Measurements from ENCODE around the gene KCNAB1. TPM values are rescaled to one million over a fixed set of nuclear protein-coding genes. Genes with fewer than 3 reads are reported as not detected.

Gene KCNAB1
- total RNA-seq, 1 experiment from 2014 or later: not detected

- TF ChIP-seq EZH2phosphoT487 (IDR thresholded peaks at IDR 0.05; ENCODE audit: borderline replicate concordance) (no peak), EGR1 (IDR thresholded peaks at IDR 0.05; ENCODE audit: low read depth) (no peak)
Observed at GRCh38 chr3:156479604-156480003, 359.2 kb downstream of the KCNAB1 start (continued).

DNA sequence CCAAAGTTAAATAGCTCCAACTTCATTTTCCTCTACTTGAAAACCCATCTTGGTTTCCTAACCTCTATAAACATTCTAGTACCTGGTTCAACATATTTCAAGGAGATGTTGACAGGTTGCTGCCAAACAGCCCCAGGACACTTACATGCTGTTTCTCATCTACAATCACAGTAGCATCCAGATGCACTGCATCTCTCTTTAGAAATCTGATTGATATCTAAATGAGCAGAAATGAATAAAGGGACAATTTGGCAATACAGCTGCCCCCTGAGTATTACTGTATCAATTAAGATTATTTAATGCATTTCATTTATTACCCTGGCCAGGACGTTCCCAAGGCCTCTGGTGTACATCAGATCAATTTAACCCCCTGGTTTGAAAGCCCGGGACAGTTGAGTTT lies 360.6 kb downstream of the KCNAB1 start:
- Histone ChIP-seq H3K9me2 (ENCODE audit: insufficient read depth) (no peaks in the 10 kb centered on the region), H3K36me3 (ENCODE audit: control insufficient read depth in 1 of 2, insufficient read depth in 2 of 2, low read length in 2 of 2) (no peaks in the 10 kb centered on the region), H3K27ac (ENCODE audit: low read depth, low read length) (no peak overlapping the region), H3K9me3 (ENCODE audit: control insufficient read depth in 1 of 2, insufficient read depth in 1 of 2, low read depth in 1 of 2, low read length in 2 of 2) (no peaks in the 10 kb centered on the region), H2AFZ (ENCODE audit: low read depth, low read length, poor library complexity, severe bottlenecking) (no peak overlapping the region), H3K4me1 (ENCODE audit: control insufficient read depth in 1 of 2, insufficient read depth in 2 of 2, low read length in 2 of 2) (peaks cover 3 to 23% of the 10 kb centered on the region in 2 experiments; a peak in 2 of 4 replicates), H3K4me2 (ENCODE audit: low read length) (no peak overlapping the region), H3K27me3 (ENCODE audit: insufficient read depth, low read length) (no peaks in the 10 kb centered on the region), H3K79me2 (ENCODE audit: insufficient read depth, low read length) (no peaks in the 10 kb centered on the region), H4K20me1 (ENCODE audit: insufficient read depth) (no peaks in the 10 kb centered on the region), H3K4me3 (replicated peaks in 1 of 2; ENCODE audit: low read depth in 1 of 2, low read length in 2 of 2) (no peak overlapping the region), H3K9ac (ENCODE audit: low read length) (no peak overlapping the region)
- no peak for DNase-seq (ENCODE audit: low read depth, low spot score)
- ChIA-PET POLR2A (no interaction called here), CTCF (interaction anchor here (0.6 to 1.8 kb wide), 3 partner anchors 9 to 329 kb away, joined by 3 to 4 read pairs (median 4); no protein-coding TSS in a partner anchor), RAD21 (ENCODE audit: low non-redundant PET in 1 of 2, low total read pairs in 2 of 2, uncharacterized antibody in 2 of 2, unreplicated experiment in 2 of 2) (no interaction called here)
- BruUV-seq (replicated peaks): no TSS peak
- TF ChIP-seq EGR1 (IDR thresholded peaks at IDR 0.05; ENCODE audit: low read depth) (no peak), ZFX (IDR thresholded peaks at IDR 0.05) (no peak), SRF (IDR thresholded peaks at IDR 0.05; ENCODE audit: low read depth) (no peak), CBX3 (IDR thresholded peaks at IDR 0.05; ENCODE audit: low read depth) (no peak), YY1 (IDR thresholded peaks at IDR 0.05; ENCODE audit: extremely low read depth, insufficient replicate concordance, low read depth, low read length) (no peak), RAD21 (IDR thresholded peaks at IDR 0.05; ENCODE audit: low read depth) (no peak), ZNF274 (IDR thresholded peaks at IDR 0.05; ENCODE audit: low read depth, low read length) (no peak), POLR2AphosphoS5 (IDR thresholded peaks at IDR 0.05; ENCODE audit: low read depth, low read length) (no peak), SIN3A (IDR thresholded peaks at IDR 0.05; ENCODE audit: low read depth) (no peak)
- TF ChIP-seq, protein P1, sequence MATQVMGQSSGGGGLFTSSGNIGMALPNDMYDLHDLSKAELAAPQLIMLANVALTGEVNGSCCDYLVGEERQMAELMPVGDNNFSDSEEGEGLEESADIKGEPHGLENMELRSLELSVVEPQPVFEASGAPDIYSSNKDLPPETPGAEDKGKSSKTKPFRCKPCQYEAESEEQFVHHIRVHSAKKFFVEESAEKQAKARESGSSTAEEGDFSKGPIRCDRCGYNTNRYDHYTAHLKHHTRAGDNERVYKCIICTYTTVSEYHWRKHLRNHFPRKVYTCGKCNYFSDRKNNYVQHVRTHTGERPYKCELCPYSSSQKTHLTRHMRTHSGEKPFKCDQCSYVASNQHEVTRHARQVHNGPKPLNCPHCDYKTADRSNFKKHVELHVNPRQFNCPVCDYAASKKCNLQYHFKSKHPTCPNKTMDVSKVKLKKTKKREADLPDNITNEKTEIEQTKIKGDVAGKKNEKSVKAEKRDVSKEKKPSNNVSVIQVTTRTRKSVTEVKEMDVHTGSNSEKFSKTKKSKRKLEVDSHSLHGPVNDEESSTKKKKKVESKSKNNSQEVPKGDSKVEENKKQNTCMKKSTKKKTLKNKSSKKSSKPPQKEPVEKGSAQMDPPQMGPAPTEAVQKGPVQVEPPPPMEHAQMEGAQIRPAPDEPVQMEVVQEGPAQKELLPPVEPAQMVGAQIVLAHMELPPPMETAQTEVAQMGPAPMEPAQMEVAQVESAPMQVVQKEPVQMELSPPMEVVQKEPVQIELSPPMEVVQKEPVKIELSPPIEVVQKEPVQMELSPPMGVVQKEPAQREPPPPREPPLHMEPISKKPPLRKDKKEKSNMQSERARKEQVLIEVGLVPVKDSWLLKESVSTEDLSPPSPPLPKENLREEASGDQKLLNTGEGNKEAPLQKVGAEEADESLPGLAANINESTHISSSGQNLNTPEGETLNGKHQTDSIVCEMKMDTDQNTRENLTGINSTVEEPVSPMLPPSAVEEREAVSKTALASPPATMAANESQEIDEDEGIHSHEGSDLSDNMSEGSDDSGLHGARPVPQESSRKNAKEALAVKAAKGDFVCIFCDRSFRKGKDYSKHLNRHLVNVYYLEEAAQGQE (IDR thresholded peaks at IDR 0.05; ENCODE audit: low read depth): no peak
- TF ChIP-seq, protein P2, sequence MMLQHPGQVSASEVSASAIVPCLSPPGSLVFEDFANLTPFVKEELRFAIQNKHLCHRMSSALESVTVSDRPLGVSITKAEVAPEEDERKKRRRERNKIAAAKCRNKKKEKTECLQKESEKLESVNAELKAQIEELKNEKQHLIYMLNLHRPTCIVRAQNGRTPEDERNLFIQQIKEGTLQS (IDR thresholded peaks at IDR 0.05): no peak
- TF ChIP-seq, protein P3, sequence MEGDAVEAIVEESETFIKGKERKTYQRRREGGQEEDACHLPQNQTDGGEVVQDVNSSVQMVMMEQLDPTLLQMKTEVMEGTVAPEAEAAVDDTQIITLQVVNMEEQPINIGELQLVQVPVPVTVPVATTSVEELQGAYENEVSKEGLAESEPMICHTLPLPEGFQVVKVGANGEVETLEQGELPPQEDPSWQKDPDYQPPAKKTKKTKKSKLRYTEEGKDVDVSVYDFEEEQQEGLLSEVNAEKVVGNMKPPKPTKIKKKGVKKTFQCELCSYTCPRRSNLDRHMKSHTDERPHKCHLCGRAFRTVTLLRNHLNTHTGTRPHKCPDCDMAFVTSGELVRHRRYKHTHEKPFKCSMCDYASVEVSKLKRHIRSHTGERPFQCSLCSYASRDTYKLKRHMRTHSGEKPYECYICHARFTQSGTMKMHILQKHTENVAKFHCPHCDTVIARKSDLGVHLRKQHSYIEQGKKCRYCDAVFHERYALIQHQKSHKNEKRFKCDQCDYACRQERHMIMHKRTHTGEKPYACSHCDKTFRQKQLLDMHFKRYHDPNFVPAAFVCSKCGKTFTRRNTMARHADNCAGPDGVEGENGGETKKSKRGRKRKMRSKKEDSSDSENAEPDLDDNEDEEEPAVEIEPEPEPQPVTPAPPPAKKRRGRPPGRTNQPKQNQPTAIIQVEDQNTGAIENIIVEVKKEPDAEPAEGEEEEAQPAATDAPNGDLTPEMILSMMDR (IDR thresholded peaks at IDR 0.05 in 2 of 3, conservative IDR thresholded peaks at IDR 0.05 in 1 of 3; ENCODE audit: borderline replicate concordance in 1 of 3, insufficient read depth in 1 of 3, low read depth in 2 of 3, low read length in 2 of 3): no peak
- TF ChIP-seq, protein P4, sequence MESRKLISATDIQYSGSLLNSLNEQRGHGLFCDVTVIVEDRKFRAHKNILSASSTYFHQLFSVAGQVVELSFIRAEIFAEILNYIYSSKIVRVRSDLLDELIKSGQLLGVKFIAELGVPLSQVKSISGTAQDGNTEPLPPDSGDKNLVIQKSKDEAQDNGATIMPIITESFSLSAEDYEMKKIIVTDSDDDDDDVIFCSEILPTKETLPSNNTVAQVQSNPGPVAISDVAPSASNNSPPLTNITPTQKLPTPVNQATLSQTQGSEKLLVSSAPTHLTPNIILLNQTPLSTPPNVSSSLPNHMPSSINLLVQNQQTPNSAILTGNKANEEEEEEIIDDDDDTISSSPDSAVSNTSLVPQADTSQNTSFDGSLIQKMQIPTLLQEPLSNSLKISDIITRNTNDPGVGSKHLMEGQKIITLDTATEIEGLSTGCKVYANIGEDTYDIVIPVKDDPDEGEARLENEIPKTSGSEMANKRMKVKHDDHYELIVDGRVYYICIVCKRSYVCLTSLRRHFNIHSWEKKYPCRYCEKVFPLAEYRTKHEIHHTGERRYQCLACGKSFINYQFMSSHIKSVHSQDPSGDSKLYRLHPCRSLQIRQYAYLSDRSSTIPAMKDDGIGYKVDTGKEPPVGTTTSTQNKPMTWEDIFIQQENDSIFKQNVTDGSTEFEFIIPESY (IDR thresholded peaks at IDR 0.05; ENCODE audit: extremely low read depth, insufficient replicate concordance, low read length): no peak
- no peak for ATAC-seq
- intact Hi-C loops (cut with micrococcal nuclease): no loop called here

Data from HCT116 (cell line).